Naive B cell (primary cell): ENCODE measurements around the gene LGALS12. TPM values are rescaled to one million over a fixed set of nuclear protein-coding genes. Genes with fewer than 3 reads are reported as not detected.

Source experiments
- ATAC-seq, 2 donors: fragments of 150-1000 bp; cut with Tn5 transposase; 2 replicates each; pipeline ENCODE4 v1.10.0; 2021; ENCODE audit warnings: low read depth in 2 of 2, mild to moderate bottlenecking in 2 of 2, moderate library complexity in 2 of 2
- DNase-seq: peaks from one replicate; pipeline ENCODE4 v3.0.0; 2022
- H3K27ac Mint-ChIP-seq, 6 donors: one replicate each; pipeline ENCODE4 v1.8.0; 2020 to 2022; ENCODE audit warnings: mild to moderate bottlenecking in 6 of 6, mixed read lengths in 6 of 6, moderate library complexity in 5 of 6, inconsistent platforms in 2 of 6
- H3K27me3 Mint-ChIP-seq, 3 donors: one replicate each; pipeline ENCODE4 v1.8.0; 2021 to 2022; ENCODE audit warnings: mixed read lengths in 3 of 3, mild to moderate bottlenecking in 1 of 3
- H3K36me3 Mint-ChIP-seq, 2 donors: one replicate each; pipeline ENCODE4 v1.8.0; 2020 to 2022; ENCODE audit warnings: mixed read lengths in 2 of 2, inconsistent platforms in 1 of 2, mild to moderate bottlenecking in 1 of 2
- H3K4me1 Mint-ChIP-seq, 3 donors: one replicate each; pipeline ENCODE4 v1.8.0; 2020 to 2022; ENCODE audit warnings: mixed read lengths in 3 of 3, inconsistent platforms in 1 of 3, mild to moderate bottlenecking in 1 of 3, moderate library complexity in 1 of 3
- H3K4me3 Mint-ChIP-seq, 8 donors: one replicate each; pipeline ENCODE4 v1.8.0; 2020 to 2022; ENCODE audit warnings: mild to moderate bottlenecking in 8 of 8, mixed read lengths in 8 of 8, moderate library complexity in 8 of 8, inconsistent platforms in 2 of 8
- H3K9me3 Mint-ChIP-seq, 7 donors: one replicate each; pipeline ENCODE4 v1.8.0; 2020 to 2022; ENCODE audit warnings: mixed read lengths in 7 of 7, mild to moderate bottlenecking in 5 of 7, inconsistent platforms in 2 of 7, moderate library complexity in 1 of 7
- polyA plus RNA-seq, 6 donors: library from polyadenylated mRNA; unstranded; fragments of 300-500 nt; fragmentation: Illumina TruSeq; gene quantifications; one replicate each; pipeline ENCODE4 v1.2.3, GENCODE V29; 2021; ENCODE audit warnings: low read depth in 6 of 6

The LGALS12 gene
- polyA plus RNA-seq, 6 donors from 2014 or later, result 0.17 to 1.2 (median 0.34) TPM; not detected in 2

- H3K4me1 Mint-ChIP-seq, result peaks cover 0 to 6% (median 3%) of the 10 kb centered on the region in 3 donors
- peak overlapping the region in 1 of 6 donors; percentile 15 for H3K27ac Mint-ChIP-seq
- peak in 1 of 2 donors; percentile 43 for ATAC-seq
- peaks cover 67 to 74% (median 69%) of the 10 kb centered on the region in 3 donors for H3K27me3 Mint-ChIP-seq
- no peaks in the 10 kb centered on the region for H3K36me3 Mint-ChIP-seq
- DNase-seq, result no peak
- H3K4me3 Mint-ChIP-seq, result peak overlapping the region in 3 of 8 donors; percentile 3 to 52 (median 27)
- H3K9me3 Mint-ChIP-seq, result peaks cover 0 to 19% (median 10%) of the 10 kb centered on the region in 7 donors
Observed at GRCh38 chr11:63491636-63492372, 14.1 kb upstream of the LGALS12 start.

- H3K9me3 Mint-ChIP-seq, result peaks cover 0 to 25% (median 10%) of the 10 kb centered on the region in 7 donors
- no peak overlapping the region for H3K4me3 Mint-ChIP-seq
- no peaks in the 10 kb centered on the region for H3K36me3 Mint-ChIP-seq
- H3K27ac Mint-ChIP-seq, result peak overlapping the region in 1 of 6 donors; percentile 12
- peaks cover 73 to 80% (median 76%) of the 10 kb centered on the region in 3 donors for H3K27me3 Mint-ChIP-seq
- DNase-seq (no peak), ATAC-seq (no peak)
- peaks cover 0 to 6% (median 3%) of the 10 kb centered on the region in 3 donors for H3K4me1 Mint-ChIP-seq
Observed at GRCh38 chr11:63492441-63492840, 13.4 kb upstream of the LGALS12 start.

GRCh38 chr11:63493127-63493526 lies 12.8 kb upstream of the LGALS12 start:
- H3K4me3 Mint-ChIP-seq, result no peak overlapping the region
- no peaks in the 10 kb centered on the region for H3K36me3 Mint-ChIP-seq
- peaks cover 0 to 6% (median 3%) of the 10 kb centered on the region in 3 donors for H3K4me1 Mint-ChIP-seq
- no peak for ATAC-seq
- DNase-seq, result no peak
- no peak overlapping the region for H3K27ac Mint-ChIP-seq
- peaks cover 0 to 27% (median 10%) of the 10 kb centered on the region in 7 donors for H3K9me3 Mint-ChIP-seq
- H3K27me3 Mint-ChIP-seq, result peaks cover 75 to 87% (median 83%) of the 10 kb centered on the region in 3 donors

GRCh38 chr11:63494975-63495374 lies 10.9 kb upstream of the LGALS12 start:
- H3K9me3 Mint-ChIP-seq, result peaks cover 5 to 36% (median 22%) of the 10 kb centered on the region in 7 donors
- peaks cover 0 to 6% (median 3%) of the 10 kb centered on the region in 3 donors for H3K4me1 Mint-ChIP-seq
- H3K4me3 Mint-ChIP-seq, result no peak overlapping the region
- ATAC-seq (no peak), DNase-seq (no peak)
- peaks cover 67 to 87% (median 87%) of the 10 kb centered on the region in 3 donors for H3K27me3 Mint-ChIP-seq
- H3K27ac Mint-ChIP-seq, result peak overlapping the region in 2 of 6 donors; percentile 72 to 81
- H3K36me3 Mint-ChIP-seq, result peaks cover 7 to 9% of the 10 kb centered on the region in 2 donors

DNA sequence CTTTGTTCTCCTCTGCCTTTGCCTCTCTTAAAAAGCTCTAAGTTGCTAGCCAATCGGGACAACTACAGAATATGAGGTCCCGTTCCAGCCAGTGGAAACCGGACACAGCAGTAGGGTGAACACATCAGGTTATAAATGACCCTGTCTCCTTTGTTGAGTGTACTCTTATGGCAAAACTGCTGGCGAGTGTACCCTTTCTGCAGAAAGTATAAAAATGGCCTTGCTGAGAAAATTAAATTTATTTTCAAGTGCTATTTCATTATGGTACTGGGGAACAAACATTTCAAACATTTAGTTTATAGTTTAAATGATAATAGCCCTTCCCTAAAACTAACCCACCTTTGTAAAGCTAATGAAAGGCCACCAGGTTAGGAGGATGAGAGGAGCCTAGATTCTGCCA lies 6.0 kb upstream of the LGALS12 start:
- Mint-ChIP-seq H3K4me3 (no peak overlapping the region), H3K27ac (no peak overlapping the region), H3K4me1 (no peaks in the 10 kb centered on the region), H3K36me3 (peaks cover 13 to 14% of the 10 kb centered on the region in 2 donors), H3K9me3 (peaks cover 11 to 29% (median 25%) of the 10 kb centered on the region in 7 donors), H3K27me3 (peaks cover 33 to 58% (median 48%) of the 10 kb centered on the region in 3 donors)
- DNase-seq (no peak), ATAC-seq (no peak)

DNA sequence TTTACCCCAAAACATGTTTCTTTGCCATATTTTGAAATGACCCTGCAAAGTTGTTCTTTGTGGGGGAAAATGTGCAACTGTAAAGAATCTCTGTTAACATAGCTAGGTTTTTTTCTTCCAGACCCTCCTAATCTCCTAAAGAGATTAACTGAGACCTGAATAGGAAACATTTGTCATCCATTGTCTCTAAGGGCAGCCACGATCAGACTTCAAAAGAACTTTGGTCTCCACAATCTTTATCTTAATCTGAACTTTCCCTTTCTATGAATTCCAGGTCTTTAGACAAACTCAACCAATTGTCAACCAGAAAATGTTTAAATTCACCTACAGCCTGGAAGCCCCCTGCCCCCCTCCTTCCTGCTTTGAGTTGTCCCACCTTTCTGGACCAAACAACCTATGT lies 4.6 kb upstream of the LGALS12 start:
- Mint-ChIP-seq H3K4me3 (no peak overlapping the region), H3K4me1 (peaks cover 0 to 12% (median 8%) of the 10 kb centered on the region in 3 donors), H3K27ac (no peak overlapping the region), H3K9me3 (peaks cover 11 to 29% (median 25%) of the 10 kb centered on the region in 7 donors), H3K27me3 (peaks cover 27 to 61% (median 39%) of the 10 kb centered on the region in 3 donors), H3K36me3 (peaks cover 13 to 14% of the 10 kb centered on the region in 2 donors)
- DNase-seq (no peak), ATAC-seq (no peak)

- no peak for DNase-seq
- peaks cover 17 to 62% (median 39%) of the 10 kb centered on the region in 3 donors for H3K27me3 Mint-ChIP-seq
- H3K4me1 Mint-ChIP-seq, result peaks cover 4 to 16% (median 16%) of the 10 kb centered on the region in 3 donors
- peaks cover 13 to 14% of the 10 kb centered on the region in 2 donors for H3K36me3 Mint-ChIP-seq
- H3K27ac Mint-ChIP-seq, result no peak overlapping the region
- H3K4me3 Mint-ChIP-seq, result no peak overlapping the region
- H3K9me3 Mint-ChIP-seq, result peaks cover 11 to 29% (median 25%) of the 10 kb centered on the region in 7 donors
- no peak for ATAC-seq
Observed at GRCh38 chr11:63502252-63502820, 3.5 kb upstream of the LGALS12 start.

GRCh38 chr11:63503492-63503891 lies 2.4 kb upstream of the LGALS12 start:
- H3K9me3 Mint-ChIP-seq, result peaks cover 11 to 26% (median 23%) of the 10 kb centered on the region in 7 donors
- peaks cover 13 to 14% of the 10 kb centered on the region in 2 donors for H3K36me3 Mint-ChIP-seq
- peaks cover 10 to 59% (median 30%) of the 10 kb centered on the region in 3 donors for H3K27me3 Mint-ChIP-seq
- no peak overlapping the region for H3K4me3 Mint-ChIP-seq
- peak overlapping the region in 1 of 6 donors; percentile 46 for H3K27ac Mint-ChIP-seq
- no peak for DNase-seq
- no peak for ATAC-seq
- H3K4me1 Mint-ChIP-seq, result peaks cover 4 to 16% (median 16%) of the 10 kb centered on the region in 3 donors

DNA sequence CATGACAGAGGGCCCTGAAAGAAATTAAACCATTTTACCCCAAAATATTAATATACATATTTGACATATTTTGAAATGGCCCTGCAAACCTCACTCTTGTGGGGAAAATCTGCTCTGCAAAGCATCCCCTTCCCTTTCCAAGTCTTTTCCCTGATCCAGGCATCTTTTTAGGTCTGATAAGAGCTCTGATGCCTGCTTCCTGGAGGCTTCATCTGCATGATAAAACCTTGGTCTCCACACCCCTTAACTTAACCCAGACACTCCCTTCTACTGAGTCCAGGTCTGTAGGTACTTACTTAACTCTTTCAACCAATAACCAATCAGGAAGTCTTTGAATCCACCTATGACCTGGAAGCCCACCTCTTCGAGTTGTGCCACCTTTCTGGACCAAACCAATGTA lies 1.8 kb upstream of the LGALS12 start:
- Mint-ChIP-seq H3K4me1 (peaks cover 4 to 16% (median 16%) of the 10 kb centered on the region in 3 donors), H3K27ac (no peak overlapping the region), H3K36me3 (peaks cover 10 to 13% of the 10 kb centered on the region in 2 donors), H3K4me3 (no peak overlapping the region), H3K27me3 (peaks cover 5 to 60% (median 25%) of the 10 kb centered on the region in 3 donors), H3K9me3 (peaks cover 10 to 25% (median 21%) of the 10 kb centered on the region in 7 donors)
- ATAC-seq (no peak), DNase-seq (no peak)

- peaks cover 4 to 16% (median 16%) of the 10 kb centered on the region in 3 donors for H3K4me1 Mint-ChIP-seq
- no peak overlapping the region for H3K27ac Mint-ChIP-seq
- ATAC-seq (no peak), DNase-seq (no peak)
- H3K9me3 Mint-ChIP-seq, result peaks cover 5 to 16% (median 13%) of the 10 kb centered on the region in 7 donors
- no peak overlapping the region for H3K4me3 Mint-ChIP-seq
- peaks cover 4 to 5% of the 10 kb centered on the region in 2 donors for H3K36me3 Mint-ChIP-seq
- peaks cover 10 to 65% (median 25%) of the 10 kb centered on the region in 3 donors for H3K27me3 Mint-ChIP-seq
Observed at GRCh38 chr11:63504933-63505586, 824 bp upstream of the LGALS12 start.

- H3K36me3 Mint-ChIP-seq, result no peaks in the 10 kb centered on the region
Observed at GRCh38 chr11:63506876-63507275, 992 bp downstream of the LGALS12 start.

DNA sequence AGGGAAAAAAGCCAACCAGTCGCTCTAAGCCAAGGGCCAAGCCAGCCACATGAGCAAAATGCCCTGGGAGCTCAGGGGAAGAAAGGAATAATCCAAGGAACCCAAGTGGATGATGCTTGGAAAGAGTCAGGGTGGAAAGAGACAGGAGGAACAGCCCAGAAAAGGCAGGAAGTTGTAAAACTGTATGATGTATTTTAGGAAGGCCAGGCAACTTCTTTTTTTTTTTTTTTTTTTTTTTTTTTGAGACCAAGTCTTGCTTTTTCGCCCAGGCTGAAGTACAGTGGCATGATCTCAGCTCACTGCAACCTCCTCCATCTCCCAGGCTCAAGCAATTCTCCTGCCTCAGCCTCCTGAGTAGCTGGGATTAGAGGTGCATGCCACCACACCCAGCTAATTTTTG lies 1.6 kb downstream of the LGALS12 start:
- Mint-ChIP-seq H3K4me1 (peaks cover 4 to 16% (median 16%) of the 10 kb centered on the region in 3 donors), H3K27me3 (peaks cover 5 to 59% (median 25%) of the 10 kb centered on the region in 3 donors), H3K4me3 (no peak overlapping the region), H3K27ac (no peak overlapping the region), H3K9me3 (peaks cover 0 to 4% (median 0%) of the 10 kb centered on the region in 7 donors), H3K36me3 (no peaks in the 10 kb centered on the region)
- ATAC-seq (no peak), DNase-seq (no peak)

More at GRCh38 chr11:63506876-63507275, 992 bp downstream of the LGALS12 start:
- Mint-ChIP-seq H3K4me1 (peaks cover 4 to 16% (median 16%) of the 10 kb centered on the region in 3 donors), H3K4me3 (no peak overlapping the region), H3K9me3 (peaks cover 0 to 6% (median 0%) of the 10 kb centered on the region in 7 donors), H3K27me3 (peaks cover 10 to 65% (median 25%) of the 10 kb centered on the region in 3 donors), H3K27ac (no peak overlapping the region)
- ATAC-seq (no peak), DNase-seq (no peak)

GRCh38 chr11:63508009-63508408 lies 2.1 kb downstream of the LGALS12 start:
- no peaks in the 10 kb centered on the region for H3K36me3 Mint-ChIP-seq
- peaks cover 0 to 3% (median 0%) of the 10 kb centered on the region in 7 donors for H3K9me3 Mint-ChIP-seq
- peaks cover 5 to 59% (median 25%) of the 10 kb centered on the region in 3 donors for H3K27me3 Mint-ChIP-seq
- ATAC-seq (no peak), DNase-seq (no peak)
- peaks cover 4 to 16% (median 16%) of the 10 kb centered on the region in 3 donors for H3K4me1 Mint-ChIP-seq
- H3K4me3 Mint-ChIP-seq, result no peak overlapping the region
- no peak overlapping the region for H3K27ac Mint-ChIP-seq
